Endothelial cell of hepatic sinusoid (primary cell): ENCODE data around the gene POLR3H.
"Not testable (repeated sequence)": the region's sequence is repeated elsewhere in the genome, so short reads cannot be mapped to it uniquely, and the experiment has no call there.

Experiments used
- in situ Hi-C: cut with HindIII; loops from 2 replicates; pipeline ENCODE4 v1.10.0; 2017; ENCODE audit warnings: low sequenced_read_pairs

Gene POLR3H

GRCh38 chr22:41565403-41566054 lies 21.3 kb upstream of the POLR3H start:
- in situ Hi-C loops, result no loop called here

DNA sequence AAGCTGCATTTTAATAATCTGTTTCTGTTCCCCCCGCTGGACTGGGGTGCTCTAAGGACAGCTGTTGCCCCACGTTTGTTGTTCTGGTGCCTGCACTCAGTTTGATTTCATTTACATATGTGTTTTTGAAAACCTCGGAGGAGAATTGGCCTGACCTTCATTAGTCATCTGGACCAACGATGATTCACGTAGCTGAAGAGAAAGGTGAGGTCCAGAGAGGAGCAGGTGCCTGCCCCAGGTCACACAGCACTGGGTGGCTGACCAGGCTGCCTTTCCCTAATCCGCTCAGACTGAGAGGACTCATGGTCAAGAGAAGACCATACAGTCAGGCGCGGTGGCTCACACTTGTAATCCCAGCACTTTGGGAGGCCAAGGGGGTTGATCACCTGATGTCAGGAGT lies 20.3 kb upstream of the POLR3H start:
- in situ Hi-C loops, result loop anchor here (5.0 kb wide), 2 partner anchors 52 to 92 kb away; no protein-coding TSS in a partner anchor

DNA sequence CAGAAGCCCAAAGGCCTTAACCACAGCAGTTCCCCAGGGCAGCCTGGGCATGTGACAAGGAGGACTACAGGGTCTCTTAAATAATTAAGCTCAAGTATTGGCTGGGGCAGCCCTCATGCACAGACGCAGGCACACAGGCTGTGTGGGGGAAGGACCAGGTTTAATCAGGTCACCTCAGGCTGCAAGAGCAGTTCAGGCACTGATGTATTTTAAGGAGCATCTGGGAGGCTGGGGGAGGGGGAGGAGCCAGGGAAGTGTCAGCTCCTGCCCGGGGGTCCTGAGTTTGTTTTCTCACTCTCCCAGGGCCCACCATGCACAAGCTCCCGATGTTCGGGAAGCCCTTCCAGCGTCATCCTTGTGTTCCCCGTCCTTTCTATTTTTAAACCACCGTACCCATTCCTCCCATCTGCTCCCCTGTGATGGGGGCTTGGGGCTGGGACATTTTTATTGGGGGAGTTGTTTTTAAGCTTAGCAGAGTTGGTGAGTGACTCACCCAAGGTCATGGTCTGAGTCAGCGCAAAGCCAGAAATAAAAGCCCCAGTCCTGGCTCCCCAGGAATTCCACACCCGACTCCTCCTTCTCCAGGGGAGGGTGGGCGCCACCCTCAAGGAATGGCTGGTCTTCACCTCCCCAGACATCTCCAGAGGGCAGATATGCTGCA lies 18.9 kb upstream of the POLR3H start:
- in situ Hi-C loops, result loop anchor here (5.0 kb wide), 2 partner anchors 51 to 91 kb away; no protein-coding TSS in a partner anchor

DNA sequence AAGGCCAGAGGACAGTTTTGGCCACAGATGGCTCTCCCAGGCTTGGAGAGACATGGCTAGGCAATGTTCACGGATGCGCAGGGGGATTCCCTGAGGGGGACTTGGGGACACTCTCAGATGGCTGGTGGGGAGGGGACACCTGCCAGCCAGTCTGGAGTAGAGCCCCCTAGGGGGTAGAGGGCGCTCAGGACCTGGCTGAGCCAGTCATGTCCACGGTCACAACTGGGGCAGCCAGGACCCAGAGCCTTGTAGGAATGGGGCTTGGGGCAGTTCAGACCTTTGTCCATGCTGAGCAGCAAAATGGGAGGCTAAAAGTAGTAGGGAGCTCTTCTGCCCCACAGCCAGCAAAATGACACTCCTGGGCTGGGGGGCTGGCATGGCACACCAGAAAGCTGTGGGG lies 18.2 kb upstream of the POLR3H start:
- in situ Hi-C loops, result loop anchor here (5.0 kb wide), 2 partner anchors 50 to 90 kb away; no protein-coding TSS in a partner anchor

GRCh38 chr22:41561788-41562187 lies 17.5 kb upstream of the POLR3H start:
- in situ Hi-C loops, result loop anchor here (5.0 kb wide), 2 partner anchors 49 to 89 kb away; no protein-coding TSS in a partner anchor

GRCh38 chr22:41561335-41561734 lies 17.1 kb upstream of the POLR3H start:
- in situ Hi-C loops, result loop anchor here (5.0 kb wide), 2 partner anchors 49 to 89 kb away; no protein-coding TSS in a partner anchor

DNA sequence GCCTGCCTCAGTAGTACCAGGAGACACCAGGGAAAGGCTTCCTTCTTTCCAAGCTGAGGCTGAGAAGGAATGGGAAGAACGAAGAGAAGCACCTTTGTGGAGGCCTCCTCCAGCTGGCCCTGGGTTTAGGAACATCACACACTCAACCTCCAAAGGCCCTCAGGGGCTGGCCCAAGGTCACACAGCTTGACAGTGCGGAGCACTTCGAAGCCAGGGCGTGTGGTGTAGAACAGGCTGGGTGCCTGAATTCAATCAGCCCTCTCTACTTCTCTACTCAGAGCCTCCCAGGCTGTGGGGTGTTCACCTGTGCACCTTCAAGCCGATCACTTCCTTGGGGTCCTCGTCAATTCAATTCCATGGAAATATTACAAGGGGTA lies 15.8 kb upstream of the POLR3H start:
- in situ Hi-C loops, result loop anchor here (5.0 kb wide), 2 partner anchors 48 to 88 kb away; no protein-coding TSS in a partner anchor

DNA sequence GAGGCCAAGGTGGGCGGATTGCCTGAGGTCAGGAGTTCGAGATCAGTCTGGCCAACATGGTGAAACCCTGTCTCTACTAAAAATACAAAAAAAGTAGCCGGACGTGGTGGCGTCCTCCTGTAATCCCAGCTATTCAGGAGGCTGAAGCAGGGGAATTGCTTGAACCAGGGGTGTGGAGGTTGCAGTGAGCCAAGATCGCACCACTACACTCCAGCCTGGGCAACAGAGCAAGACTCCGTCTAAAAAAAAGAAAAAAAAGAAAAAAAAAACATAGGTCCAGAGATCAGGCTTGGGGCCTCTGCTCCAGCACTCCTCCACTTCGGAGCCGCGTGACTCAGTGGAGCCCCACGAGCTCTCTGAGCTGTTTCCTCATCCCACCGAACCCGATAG lies 14.0 kb upstream of the POLR3H start:
- in situ Hi-C loops, result not testable (repeated sequence)

GRCh38 chr22:41557401-41558240 lies 13.4 kb upstream of the POLR3H start:
- in situ Hi-C loops, result no loop called here

GRCh38 chr22:41556561-41556960 lies 12.3 kb upstream of the POLR3H start:
- in situ Hi-C loops, result no loop called here

- in situ Hi-C loops, result no loop called here
Measured at GRCh38 chr22:41555325-41555982, 11.2 kb upstream of the POLR3H start.

DNA sequence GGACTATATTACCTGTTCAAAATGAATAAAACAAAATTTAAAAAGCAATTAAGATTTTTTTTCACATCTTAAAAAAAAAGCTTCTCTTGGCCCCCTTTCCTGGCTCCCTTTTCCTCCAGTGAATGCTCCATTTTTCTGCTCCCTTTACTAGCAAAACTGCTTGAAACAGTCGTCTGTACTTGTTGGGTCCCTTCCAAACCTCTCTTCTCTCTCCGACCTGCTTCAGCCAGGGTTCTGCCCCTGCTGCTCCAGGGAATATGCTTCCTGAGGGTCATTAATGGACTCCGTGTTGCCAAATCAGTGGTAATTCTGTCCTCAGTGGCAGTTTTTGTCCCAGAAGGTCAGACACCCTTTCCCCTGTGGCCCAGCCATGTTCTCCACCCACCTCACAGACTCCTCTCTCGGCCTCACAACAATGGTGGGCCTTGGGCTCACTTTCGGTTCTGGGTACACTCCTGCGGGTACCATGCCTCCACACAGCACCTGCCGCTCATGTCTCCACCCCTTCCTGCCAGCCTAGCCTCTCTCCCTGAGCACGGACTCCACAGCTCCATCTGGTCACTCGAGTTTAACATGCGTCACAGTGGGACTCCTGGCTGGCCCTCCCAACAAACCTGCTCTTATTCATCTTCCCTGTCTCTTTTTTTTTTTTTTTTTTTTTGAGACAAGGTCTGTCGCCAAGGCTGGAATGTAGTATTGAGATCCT lies 7.8 kb upstream of the POLR3H start:
- in situ Hi-C loops, result no loop called here

DNA sequence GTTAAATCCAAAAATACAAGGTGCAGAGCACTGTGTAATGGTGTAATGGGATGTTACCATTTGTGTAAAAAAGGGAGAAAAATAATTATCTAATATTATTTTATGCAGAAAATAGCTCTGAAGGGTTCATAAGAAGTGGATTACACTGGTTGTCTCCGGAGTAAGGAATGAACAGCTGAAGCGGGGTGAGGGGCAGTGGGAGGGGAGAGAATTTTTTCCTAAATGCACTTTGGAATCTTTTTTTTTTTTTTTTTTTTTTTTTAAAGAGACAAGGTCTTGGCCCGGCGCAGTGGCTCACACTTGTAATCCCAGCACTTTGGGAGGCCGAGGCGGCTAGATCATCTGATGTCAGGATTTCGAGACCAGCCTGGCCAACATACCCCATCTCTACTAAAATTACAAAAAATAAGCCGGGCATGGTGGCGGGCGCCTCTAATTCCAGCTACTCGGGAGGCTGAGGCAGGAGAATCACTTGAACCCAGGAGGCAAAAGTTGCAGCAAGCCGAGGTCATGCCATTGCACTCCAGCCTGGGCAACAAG lies 6.8 kb upstream of the POLR3H start:
- in situ Hi-C loops, result no loop called here

DNA sequence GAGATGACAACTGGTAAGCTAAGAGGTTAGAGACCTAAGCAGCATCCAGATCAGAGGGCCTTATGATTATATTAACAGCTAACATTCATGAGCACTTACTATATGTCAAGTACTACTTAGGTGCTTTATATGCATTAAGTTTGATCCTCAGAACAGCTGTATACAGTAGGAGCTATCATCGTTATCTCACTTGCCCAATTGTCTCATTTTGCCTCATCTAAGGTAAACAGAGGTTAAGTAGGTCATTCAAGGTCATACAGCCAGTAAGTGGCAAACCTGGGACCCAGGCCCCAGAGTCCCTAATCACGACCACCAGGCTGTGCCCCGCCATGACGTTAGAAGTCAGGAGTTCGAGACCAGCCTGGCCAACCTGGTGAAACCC lies 4.6 kb upstream of the POLR3H start:
- in situ Hi-C loops, result no loop called here

DNA sequence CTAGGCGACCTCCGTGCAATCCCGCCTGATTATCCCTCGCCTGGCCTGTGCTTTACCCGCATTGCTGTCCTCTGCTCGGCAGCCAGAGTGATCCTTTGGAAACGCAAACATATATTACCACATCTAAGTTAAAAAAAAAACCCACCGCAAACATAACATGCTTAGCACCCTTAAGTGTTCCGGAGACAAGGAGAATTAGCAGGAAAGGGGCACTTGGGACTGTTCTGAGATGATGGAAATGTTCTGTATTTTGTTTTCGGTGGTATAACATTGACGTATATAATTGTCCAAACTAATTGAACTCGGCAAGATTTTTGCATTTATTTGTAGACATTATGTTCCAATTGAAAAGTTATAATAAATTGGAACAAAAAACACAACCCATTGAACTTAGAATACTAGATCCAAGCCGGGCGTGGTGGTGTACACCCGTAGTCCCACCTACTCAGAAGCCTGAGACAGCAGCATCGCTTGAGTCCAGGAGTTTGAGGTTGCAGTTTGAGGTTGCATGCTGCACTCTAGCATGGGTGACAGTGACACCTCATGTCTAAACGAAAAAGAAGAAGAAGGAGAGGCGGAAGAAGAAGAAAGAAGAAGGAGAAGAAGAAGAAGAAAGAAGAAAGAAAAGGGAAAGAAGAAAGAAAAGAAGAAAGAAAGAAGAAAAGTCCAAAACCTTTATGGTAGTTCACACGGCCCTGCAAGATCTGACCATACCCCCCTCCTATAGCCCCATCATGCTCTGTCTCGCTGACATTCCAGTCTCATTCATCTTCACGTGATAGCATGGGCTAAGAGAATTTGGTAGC lies 604 bp upstream of the POLR3H start:
- in situ Hi-C loops, result no loop called here

- in situ Hi-C loops, result no loop called here
Measured at GRCh38 chr22:41542224-41542623, 2.0 kb downstream of the POLR3H start.

DNA sequence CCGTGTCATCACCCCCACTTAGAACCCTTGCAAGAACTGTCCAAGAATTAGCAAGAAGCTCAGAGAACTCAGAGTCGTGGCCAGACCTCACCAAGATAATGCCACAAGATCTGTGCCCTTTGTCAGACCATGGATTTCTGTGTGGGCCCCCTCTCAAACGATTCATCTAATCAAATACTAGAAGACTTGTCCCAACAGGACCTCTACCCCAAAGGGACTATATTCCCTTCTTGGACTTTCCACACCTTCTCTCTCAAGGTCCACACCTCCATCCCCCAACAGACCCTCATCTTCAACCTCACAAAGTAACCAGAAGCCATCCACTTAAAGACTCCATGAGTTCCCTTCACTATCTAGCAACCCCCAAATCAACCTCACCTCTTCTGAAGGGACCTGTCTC lies 2.8 kb downstream of the POLR3H start:
- in situ Hi-C loops, result no loop called here

GRCh38 chr22:41540365-41540764 lies 3.9 kb downstream of the POLR3H start:
- in situ Hi-C loops, result no loop called here

- in situ Hi-C loops, result no loop called here
Measured at GRCh38 chr22:41540006-41540315, 4.3 kb downstream of the POLR3H start.
